Astrocyte (in vitro differentiated cells and primary cell): ENCODE measurements around the gene HGFAC. TPM values are rescaled to one million over a fixed set of nuclear protein-coding genes. Genes with fewer than 3 reads are reported as not detected.

ENCODE experiments used
- DNase-seq: peaks from one replicate; pipeline ENCODE4 v3.0.0-alpha.2; 2010; ENCODE audit warnings: low read depth
- FAIRE-seq: peaks from 2 replicates; lab custom pipeline; 2011; peaks lifted over from hg19 to GRCh38; lab: Jason Lieb, UNC
- H2AFZ ChIP-seq: 2 replicates; pipeline ENCODE4 v1.6.0; 2012; ENCODE audit warnings: low read depth, low read length, inconsistent platforms
- H3K27ac ChIP-seq: 2 replicates; pipeline ENCODE4 v1.5.1; 2011; ENCODE audit warnings: low read depth, low read length, inconsistent platforms
- H3K27me3 ChIP-seq: 2 replicates; pipeline ENCODE4 v1.6.0; 2011; ENCODE audit warnings: low read length, inconsistent platforms; ENCODE audit not compliant: insufficient read depth
- H3K36me3 ChIP-seq: 2 replicates; pipeline ENCODE4 v1.5.1; 2011; ENCODE audit warnings: low read length, inconsistent platforms; ENCODE audit not compliant: insufficient read depth
- H3K4me1 ChIP-seq: 2 replicates; pipeline ENCODE4 v1.5.1; 2011; ENCODE audit warnings: low read length, inconsistent platforms; ENCODE audit not compliant: insufficient read depth
- H3K4me2 ChIP-seq: 2 replicates; pipeline ENCODE4 v1.6.0; 2012; ENCODE audit warnings: low read length, inconsistent platforms
- H3K4me3 ChIP-seq: 2 replicates; pipeline ENCODE4 v1.5.1; 2011; ENCODE audit warnings: low read depth, mild to moderate bottlenecking, low read length, inconsistent platforms; ENCODE audit not compliant: insufficient read depth
- H3K79me2 ChIP-seq: 2 replicates; pipeline ENCODE4 v1.6.0; 2012; ENCODE audit warnings: mild to moderate bottlenecking, low read length, inconsistent platforms; ENCODE audit not compliant: insufficient read depth
- H3K9ac ChIP-seq: 2 replicates; pipeline ENCODE4 v1.6.0; 2012; ENCODE audit warnings: mild to moderate bottlenecking, low read length, inconsistent platforms
- H3K9me3 ChIP-seq: 2 replicates; pipeline ENCODE4 v1.5.1; 2012; ENCODE audit warnings: low read depth, mild to moderate bottlenecking, low read length, inconsistent platforms; ENCODE audit not compliant: insufficient read depth
- H4K20me1 ChIP-seq: 2 replicates; pipeline ENCODE4 v1.6.0; 2012; ENCODE audit warnings: low read length, inconsistent platforms; ENCODE audit not compliant: insufficient read depth
- H3K27ac Mint-ChIP-seq: one replicate; pipeline ENCODE4 v1.8.0; 2021; ENCODE audit warnings: mild to moderate bottlenecking, mixed read lengths; ENCODE audit not compliant: unreplicated experiment
- H3K27me3 Mint-ChIP-seq: one replicate; pipeline ENCODE4 v1.8.0; 2021; ENCODE audit warnings: low read depth, mixed read lengths; ENCODE audit not compliant: unreplicated experiment
- H3K36me3 Mint-ChIP-seq: one replicate; pipeline ENCODE4 v1.8.0; 2021; ENCODE audit warnings: low read depth, mixed read lengths; ENCODE audit not compliant: unreplicated experiment
- H3K4me1 Mint-ChIP-seq: one replicate; pipeline ENCODE4 v1.8.0; 2021; ENCODE audit warnings: low read depth, mixed read lengths; ENCODE audit not compliant: unreplicated experiment
- H3K4me3 Mint-ChIP-seq: one replicate; pipeline ENCODE4 v1.8.0; 2021; ENCODE audit warnings: mild to moderate bottlenecking, moderate library complexity, mixed read lengths; ENCODE audit not compliant: unreplicated experiment
- H3K9me3 Mint-ChIP-seq: one replicate; pipeline ENCODE4 v1.8.0; 2021; ENCODE audit warnings: mild to moderate bottlenecking, mixed read lengths; ENCODE audit not compliant: unreplicated experiment
- CTCF ChIP-seq: IDR thresholded peaks from 2 replicates; pipeline ENCODE4 v1.5.1; 2011; ENCODE audit warnings: low read depth, mild to moderate bottlenecking, inconsistent platforms, low read length, moderate library complexity; ENCODE audit not compliant: insufficient read depth
- EZH2 ChIP-seq: IDR thresholded peaks from 2 replicates; pipeline ENCODE4 v1.6.1; 2012; ENCODE audit warnings: mild to moderate bottlenecking, low read length, inconsistent platforms; ENCODE audit not compliant: insufficient read depth
- total RNA-seq: library from RNA; stranded (reverse); gene quantifications from 2 replicates; pipeline ENCODE4 v1.2.1, GENCODE V29; 2021

The HGFAC gene
- total RNA-seq, 1 donor from 2014 or later: 0.52 TPM

GRCh38 chr4:3493720-3494461 lies 52.1 kb downstream of the HGFAC start:
- H3K36me3 ChIP-seq: no peaks in the 10 kb centered on the region
- no peak overlapping the region for H3K27ac ChIP-seq
- DNase-seq (no peak), FAIRE-seq (no peak)
- Mint-ChIP-seq H3K27me3 (peaks cover 12% of the 10 kb centered on the region), H3K4me3 (no peak overlapping the region), H3K9me3 (no peaks in the 10 kb centered on the region), H3K36me3 (no peaks in the 10 kb centered on the region), H3K4me1 (peaks cover 6% of the 10 kb centered on the region), H3K27ac (no peak overlapping the region)
- H2AFZ ChIP-seq: no peak overlapping the region
- no peaks in the 10 kb centered on the region for H3K79me2 ChIP-seq
- no peak overlapping the region for H3K9ac ChIP-seq
- TF ChIP-seq EZH2 (no peak), CTCF (no peak)
- H4K20me1 ChIP-seq: peaks cover 21% of the 10 kb centered on the region
- H3K9me3 ChIP-seq: no peaks in the 10 kb centered on the region
- H3K27me3 ChIP-seq: peaks cover 7% of the 10 kb centered on the region
- no peak overlapping the region for H3K4me2 ChIP-seq
- no peaks in the 10 kb centered on the region for H3K4me1 ChIP-seq
- no peak overlapping the region for H3K4me3 ChIP-seq

GRCh38 chr4:3494462-3494871 lies 52.7 kb downstream of the HGFAC start:
- H3K4me1 ChIP-seq: no peaks in the 10 kb centered on the region
- no peak overlapping the region for H3K27ac Mint-ChIP-seq
- peaks cover 9% of the 10 kb centered on the region for H3K27me3 Mint-ChIP-seq
- H3K4me3 ChIP-seq: no peak overlapping the region
- H2AFZ ChIP-seq: no peak overlapping the region
- peaks cover 6% of the 10 kb centered on the region for H3K4me1 Mint-ChIP-seq
- no peak overlapping the region for H3K27ac ChIP-seq
- no peaks in the 10 kb centered on the region for H3K36me3 Mint-ChIP-seq
- H3K9me3 Mint-ChIP-seq: no peaks in the 10 kb centered on the region
- H3K9me3 ChIP-seq: no peaks in the 10 kb centered on the region
- no peaks in the 10 kb centered on the region for H3K79me2 ChIP-seq
- no peaks in the 10 kb centered on the region for H3K36me3 ChIP-seq
- TF ChIP-seq CTCF (no peak), EZH2 (no peak)
- H4K20me1 ChIP-seq: peaks cover 22% of the 10 kb centered on the region
- H3K4me2 ChIP-seq: no peak overlapping the region
- no peak overlapping the region for H3K9ac ChIP-seq
- H3K27me3 ChIP-seq: peaks cover 7% of the 10 kb centered on the region
- no peak overlapping the region for H3K4me3 Mint-ChIP-seq
- no peak for FAIRE-seq
- no peak for DNase-seq
